Measurements from ENCODE around the gene ABCC1. TPM values are rescaled to one million over a fixed set of nuclear protein-coding genes. Genes with fewer than 3 reads are reported as not detected.

The ABCC1 gene
- total RNA-seq, 6 experiments from 2014 or later = 49.3 to 63.6 (median 57.1) TPM

DNA sequence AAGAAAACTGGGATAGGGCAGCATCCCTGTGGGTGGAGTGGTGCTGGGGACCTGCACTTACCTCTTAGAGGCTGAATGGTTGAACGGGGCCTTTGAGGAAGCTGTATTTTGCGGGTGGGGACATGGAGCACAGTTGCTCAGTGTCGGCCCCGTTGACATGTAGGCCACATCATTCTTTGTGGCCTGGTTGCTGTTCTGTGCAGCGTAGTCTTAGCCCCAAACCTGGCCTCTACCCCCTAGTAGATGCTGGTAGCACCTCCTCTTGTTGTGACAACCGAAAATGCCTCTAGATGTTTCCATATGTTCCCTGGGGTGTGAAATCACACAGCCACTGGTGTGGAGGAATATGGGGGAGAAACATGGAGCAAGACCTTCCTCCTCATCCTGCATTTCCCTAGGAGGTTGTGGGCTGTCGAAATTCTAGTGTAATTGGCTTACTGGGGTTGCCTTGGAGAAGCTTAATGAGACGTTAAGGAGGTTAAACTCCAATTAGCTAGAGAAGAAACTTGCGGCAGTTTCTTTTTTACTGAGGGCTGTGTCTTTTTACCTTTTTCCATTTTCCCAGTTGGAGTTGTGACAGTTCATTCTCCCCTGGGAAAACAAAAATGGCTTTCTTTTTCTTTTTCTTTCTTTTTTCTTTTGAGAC, 9.4 kb downstream of the ABCC1 start:
- DNase-seq = no peak
- H3K36me3 Mint-ChIP-seq (ENCODE audit: low read depth) = peaks cover 35% of the 10 kb centered on the region
- peaks cover 49% of the 10 kb centered on the region for H3K4me1 Mint-ChIP-seq (ENCODE audit: low read depth)
- no peak for TF ChIP-seq CTCF (IDR thresholded peaks at IDR 0.05)
- H3K4me3 Mint-ChIP-seq = no peak overlapping the region
- H3K9me3 Mint-ChIP-seq = peaks cover 11% of the 10 kb centered on the region; the same call in 1 of the 2 replicates
- no peaks in the 10 kb centered on the region for H3K27me3 Mint-ChIP-seq (ENCODE audit: insufficient read depth)
- H3K27ac Mint-ChIP-seq = no peak overlapping the region

DNA sequence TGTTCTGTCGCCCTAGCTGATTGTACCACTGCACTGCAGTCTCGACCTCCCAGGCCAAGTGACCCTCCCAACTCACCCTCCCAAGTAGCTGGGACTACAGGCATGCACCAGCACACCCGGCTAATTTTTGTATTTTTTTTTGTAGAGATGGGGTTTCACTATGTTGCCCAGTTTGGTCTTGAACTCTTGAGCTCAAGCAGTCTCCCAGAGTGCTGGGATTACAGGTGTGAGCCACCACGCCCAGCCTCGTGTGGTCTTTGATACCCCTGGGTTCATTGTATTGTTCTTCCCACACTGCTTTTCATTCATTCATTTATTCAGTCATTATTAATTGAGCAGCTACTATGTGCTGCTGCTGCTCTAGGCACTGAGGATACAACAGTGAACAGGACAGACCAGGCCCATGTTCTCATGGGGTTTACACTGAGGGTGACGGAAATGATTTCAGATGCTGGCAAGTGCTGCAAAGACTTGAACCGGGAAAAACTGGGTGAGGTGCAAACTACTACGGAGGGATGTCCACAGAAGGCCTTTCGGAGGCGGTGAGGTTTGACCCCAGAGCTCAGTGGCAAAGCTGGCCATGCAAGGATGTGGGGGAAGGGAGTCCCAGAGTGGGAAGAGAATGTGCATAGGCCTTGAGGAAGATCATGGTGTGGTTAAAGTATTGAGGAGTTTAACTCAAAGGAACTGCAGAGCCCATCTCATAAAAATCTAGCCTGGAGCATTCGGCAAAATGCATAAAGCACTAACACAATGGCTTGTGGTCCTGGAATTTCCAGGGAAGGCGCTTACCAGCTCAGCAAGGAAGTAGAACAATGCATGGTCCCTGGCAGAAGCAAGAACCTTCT, 10.9 kb downstream of the ABCC1 start:
- peaks cover 11% of the 10 kb centered on the region; the same call in 1 of the 2 replicates for H3K9me3 Mint-ChIP-seq
- no peak overlapping the region for H3K4me3 Mint-ChIP-seq
- no peak overlapping the region for H3K27ac Mint-ChIP-seq
- DNase-seq = no peak
- no peak for TF ChIP-seq CTCF (IDR thresholded peaks at IDR 0.05)
- H3K36me3 Mint-ChIP-seq (ENCODE audit: low read depth) = peaks cover 34% of the 10 kb centered on the region
- peaks cover 49% of the 10 kb centered on the region for H3K4me1 Mint-ChIP-seq (ENCODE audit: low read depth)
- H3K27me3 Mint-ChIP-seq (ENCODE audit: insufficient read depth) = no peaks in the 10 kb centered on the region

DNA sequence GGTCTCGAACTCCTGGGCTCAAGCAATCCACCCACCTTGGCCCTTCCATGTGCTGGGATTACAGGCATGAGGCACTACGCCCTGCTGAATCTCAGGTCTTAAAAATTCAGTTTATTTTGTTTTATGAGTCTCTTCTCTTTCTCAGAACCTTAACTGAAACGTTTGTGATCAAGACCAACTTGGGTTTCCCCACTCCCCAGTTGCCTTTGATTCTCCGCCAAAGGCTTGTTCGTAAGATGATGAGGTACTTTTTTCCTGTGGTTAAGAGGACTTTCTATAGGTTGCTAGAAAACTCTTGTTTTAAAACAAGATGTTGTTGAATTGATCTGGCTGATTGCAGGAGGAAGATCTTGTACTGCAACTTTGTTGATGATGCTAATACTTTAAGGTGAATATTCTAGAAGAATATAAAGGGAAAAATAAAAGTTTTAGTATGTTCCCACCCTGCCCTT, 11.7 kb downstream of the ABCC1 start:
- TF ChIP-seq CTCF (IDR thresholded peaks at IDR 0.05) = no peak
- Mint-ChIP-seq H3K36me3 (ENCODE audit: low read depth) (peaks cover 30% of the 10 kb centered on the region), H3K9me3 (peaks cover 11% of the 10 kb centered on the region; the same call in 1 of the 2 replicates), H3K4me1 (ENCODE audit: low read depth) (peaks cover 55% of the 10 kb centered on the region), H3K27me3 (ENCODE audit: insufficient read depth) (no peaks in the 10 kb centered on the region), H3K4me3 (no peak overlapping the region), H3K27ac (peak overlapping the region; percentile 8; the same call in 1 of the 2 replicates)
- DNase-seq = no peak

- peaks cover 61% of the 10 kb centered on the region for H3K4me1 Mint-ChIP-seq (ENCODE audit: low read depth)
- peaks cover 11% of the 10 kb centered on the region; the same call in 1 of the 2 replicates for H3K9me3 Mint-ChIP-seq
- no peak overlapping the region for H3K27ac Mint-ChIP-seq
- H3K27me3 Mint-ChIP-seq (ENCODE audit: insufficient read depth) = no peaks in the 10 kb centered on the region
- peaks cover 30% of the 10 kb centered on the region for H3K36me3 Mint-ChIP-seq (ENCODE audit: low read depth)
- no peak for DNase-seq
- H3K4me3 Mint-ChIP-seq = no peak overlapping the region
- no peak for TF ChIP-seq CTCF (IDR thresholded peaks at IDR 0.05)
These were observed 12.2 kb downstream of the ABCC1 start for GRCh38 chr16:15961571-15962090.

DNA sequence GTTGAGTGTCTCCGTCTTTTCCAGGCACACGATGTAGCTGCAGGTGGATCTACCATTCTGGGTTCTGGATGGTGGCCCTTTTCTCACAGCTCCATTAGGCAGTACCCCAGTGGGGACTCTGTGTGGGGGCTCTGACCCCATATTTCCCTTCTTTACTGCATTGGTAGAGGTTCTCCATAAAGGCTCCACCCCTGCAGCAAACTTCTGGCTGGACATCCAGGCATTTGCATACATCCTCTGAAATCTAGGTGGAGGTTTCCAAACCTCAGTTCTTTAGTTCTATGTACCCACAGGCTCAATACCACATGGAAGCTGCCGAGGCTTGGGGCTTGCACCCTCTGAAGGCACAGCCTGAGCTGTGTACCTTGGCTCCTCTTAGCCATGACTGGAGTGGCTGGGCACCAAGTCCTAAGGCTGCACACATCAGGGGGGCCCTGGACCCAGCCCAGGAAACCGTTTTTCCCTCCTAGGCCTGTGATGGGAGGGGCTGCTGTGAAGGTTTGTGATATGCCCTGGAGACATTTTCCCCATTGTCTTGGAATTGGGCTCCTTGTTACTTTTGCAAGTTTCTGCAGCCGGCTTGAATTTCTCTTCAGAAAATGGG, 14.0 kb downstream of the ABCC1 start:
- no peak for DNase-seq
- Mint-ChIP-seq H3K27ac (no peak overlapping the region), H3K36me3 (ENCODE audit: low read depth) (peaks cover 30% of the 10 kb centered on the region), H3K9me3 (peaks cover 11% of the 10 kb centered on the region; the same call in 1 of the 2 replicates), H3K4me3 (no peak overlapping the region), H3K27me3 (ENCODE audit: insufficient read depth) (no peaks in the 10 kb centered on the region), H3K4me1 (ENCODE audit: low read depth) (peaks cover 79% of the 10 kb centered on the region)
- no peak for TF ChIP-seq CTCF (IDR thresholded peaks at IDR 0.05)
